SK-N-MC (cell line): ENCODE data around the gene AKR1C4.

Source experiments
- EZH2 ChIP-seq: fragments of 200-600 bp; sonication (generic); IDR thresholded peaks from one replicate; pipeline ENCODE4 v1.6.1; 2017; ENCODE audit warnings: antibody characterized with exemption
- FOXP2 ChIP-seq: optimal IDR thresholded peaks from 2 replicates; pipeline ENCODE3; 2011; ENCODE audit warnings: mild to moderate bottlenecking, moderate library complexity; ENCODE audit not compliant: insufficient read depth; ENCODE audit errors: extremely low read length, control extremely low read depth

- TF ChIP-seq EZH2, result no peak
- no peak for TF ChIP-seq FOXP2
Observed at GRCh38 chr10:5195727-5196374, 786 bp upstream of the AKR1C4 start.
